Measurements from ENCODE around the gene SLC6A3.

The SLC6A3 gene

DNA sequence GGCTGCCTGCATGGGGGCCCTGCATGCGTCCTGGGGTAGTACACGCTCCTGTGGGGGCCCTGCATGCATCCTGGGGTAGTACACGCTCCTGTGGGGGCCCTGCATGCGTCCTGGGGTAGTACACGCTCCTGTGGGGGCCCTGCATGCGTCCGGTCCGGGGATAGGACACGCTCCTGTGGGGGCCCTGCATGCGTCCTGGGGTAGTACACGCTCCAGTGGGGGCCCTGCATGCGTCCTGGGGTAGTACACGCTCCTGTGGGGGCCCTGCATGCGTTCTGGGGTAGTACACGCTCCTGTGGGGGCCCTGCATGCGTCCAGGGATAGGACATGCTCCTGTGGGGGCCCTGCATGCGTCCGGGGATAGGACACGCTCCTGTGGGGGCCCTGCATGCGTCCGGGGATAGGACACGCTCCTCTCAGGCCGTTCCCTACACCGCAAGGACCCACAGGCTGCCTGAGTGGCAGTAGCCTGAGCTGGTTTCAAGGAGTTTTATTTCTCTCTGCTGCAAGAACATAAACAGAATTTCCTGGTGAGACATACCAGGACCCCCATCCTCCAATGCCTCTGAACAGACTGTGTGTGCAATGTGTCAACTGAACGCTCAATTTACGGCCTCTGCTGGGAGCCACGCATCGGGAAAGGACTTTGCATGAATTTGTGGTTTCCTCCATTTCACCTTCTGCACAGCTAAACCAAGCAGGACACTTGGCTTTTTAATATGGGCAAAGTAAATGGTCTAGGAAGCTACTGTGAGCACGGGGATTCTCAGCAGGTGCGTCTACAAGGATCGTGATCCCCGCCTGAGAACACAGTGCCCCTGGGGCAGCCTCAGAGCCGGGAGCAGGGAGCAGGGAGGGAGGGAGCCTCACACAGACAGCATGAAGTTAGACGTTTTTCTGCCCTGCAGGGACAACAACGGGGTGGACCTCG lies 51.4 kb downstream of the SLC6A3 start:
- FAIRE-seq: no peak
- DNase-seq (ENCODE audit: insufficient read length, low spot score): no peak
- TF ChIP-seq, protein P1, sequence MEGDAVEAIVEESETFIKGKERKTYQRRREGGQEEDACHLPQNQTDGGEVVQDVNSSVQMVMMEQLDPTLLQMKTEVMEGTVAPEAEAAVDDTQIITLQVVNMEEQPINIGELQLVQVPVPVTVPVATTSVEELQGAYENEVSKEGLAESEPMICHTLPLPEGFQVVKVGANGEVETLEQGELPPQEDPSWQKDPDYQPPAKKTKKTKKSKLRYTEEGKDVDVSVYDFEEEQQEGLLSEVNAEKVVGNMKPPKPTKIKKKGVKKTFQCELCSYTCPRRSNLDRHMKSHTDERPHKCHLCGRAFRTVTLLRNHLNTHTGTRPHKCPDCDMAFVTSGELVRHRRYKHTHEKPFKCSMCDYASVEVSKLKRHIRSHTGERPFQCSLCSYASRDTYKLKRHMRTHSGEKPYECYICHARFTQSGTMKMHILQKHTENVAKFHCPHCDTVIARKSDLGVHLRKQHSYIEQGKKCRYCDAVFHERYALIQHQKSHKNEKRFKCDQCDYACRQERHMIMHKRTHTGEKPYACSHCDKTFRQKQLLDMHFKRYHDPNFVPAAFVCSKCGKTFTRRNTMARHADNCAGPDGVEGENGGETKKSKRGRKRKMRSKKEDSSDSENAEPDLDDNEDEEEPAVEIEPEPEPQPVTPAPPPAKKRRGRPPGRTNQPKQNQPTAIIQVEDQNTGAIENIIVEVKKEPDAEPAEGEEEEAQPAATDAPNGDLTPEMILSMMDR (IDR thresholded peaks at IDR 0.05; ENCODE audit: insufficient read depth, missing control alignments): no peak

- TF ChIP-seq, protein P1 (IDR thresholded peaks at IDR 0.05; ENCODE audit: insufficient read depth, missing control alignments): no peak
- DNase-seq (ENCODE audit: insufficient read length, low spot score) (no peak), FAIRE-seq (no peak)
Observed at GRCh38 chr5:1392801-1393565, 52.3 kb downstream of the SLC6A3 start.

GRCh38 chr5:1392261-1392660 lies 53.0 kb downstream of the SLC6A3 start:
- FAIRE-seq (no peak), DNase-seq (ENCODE audit: insufficient read length, low spot score) (no peak)
- TF ChIP-seq, protein P1 (IDR thresholded peaks at IDR 0.05; ENCODE audit: insufficient read depth, missing control alignments): no peak

GRCh38 chr5:1391691-1392090 lies 53.5 kb downstream of the SLC6A3 start:
- FAIRE-seq: no peak
- TF ChIP-seq, protein P1 (IDR thresholded peaks at IDR 0.05; ENCODE audit: insufficient read depth, missing control alignments): no peak
- DNase-seq (ENCODE audit: insufficient read length, low spot score): no peak

DNA sequence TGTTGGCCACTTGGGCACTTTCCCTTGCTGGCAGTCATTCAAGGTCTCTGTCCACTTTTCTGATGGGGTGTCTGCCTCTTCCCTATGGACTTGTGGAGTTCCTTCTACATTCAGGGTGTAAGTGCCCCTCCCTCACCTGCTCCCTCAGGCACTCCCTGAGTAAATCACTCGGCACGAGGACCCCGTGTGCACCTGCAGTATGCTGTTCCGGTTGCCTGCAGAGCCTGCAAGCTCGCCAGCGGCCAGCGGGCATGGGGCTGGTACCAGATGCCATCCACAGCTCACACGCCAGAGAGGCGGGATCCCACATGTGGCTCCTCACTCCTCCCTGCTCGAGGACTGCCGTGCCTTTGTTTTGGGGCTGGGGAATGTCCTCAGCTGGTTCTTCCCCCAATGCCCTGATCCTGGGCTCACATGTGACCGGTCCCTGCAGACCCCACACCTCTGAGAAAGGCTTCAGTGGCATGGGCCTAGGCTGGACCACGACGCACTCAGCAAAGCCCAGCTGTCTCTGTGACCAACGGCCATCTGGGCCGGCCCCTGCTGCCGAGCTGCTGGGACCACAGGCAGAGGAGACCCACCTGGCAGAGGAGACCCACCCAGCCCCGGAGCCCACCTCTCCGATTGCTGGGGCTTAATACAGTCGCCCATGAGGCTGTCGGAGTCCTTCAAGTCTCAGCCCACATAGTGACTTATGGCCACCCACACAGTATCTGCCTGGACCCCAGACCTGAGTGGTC lies 54.2 kb downstream of the SLC6A3 start:
- DNase-seq (ENCODE audit: insufficient read length, low spot score) (no peak), FAIRE-seq (no peak)
- TF ChIP-seq, protein P1 (IDR thresholded peaks at IDR 0.05; ENCODE audit: insufficient read depth, missing control alignments): no peak

GRCh38 chr5:1390333-1390732 lies 54.9 kb downstream of the SLC6A3 start:
- TF ChIP-seq, protein P1 (IDR thresholded peaks at IDR 0.05; ENCODE audit: insufficient read depth, missing control alignments): no peak
- no peak for FAIRE-seq
- no peak for DNase-seq (ENCODE audit: insufficient read length, low spot score)

All from D721Med (cell line).